Measurements from ENCODE around the gene PLXNA2.

PLXNA2 gene

DNA sequence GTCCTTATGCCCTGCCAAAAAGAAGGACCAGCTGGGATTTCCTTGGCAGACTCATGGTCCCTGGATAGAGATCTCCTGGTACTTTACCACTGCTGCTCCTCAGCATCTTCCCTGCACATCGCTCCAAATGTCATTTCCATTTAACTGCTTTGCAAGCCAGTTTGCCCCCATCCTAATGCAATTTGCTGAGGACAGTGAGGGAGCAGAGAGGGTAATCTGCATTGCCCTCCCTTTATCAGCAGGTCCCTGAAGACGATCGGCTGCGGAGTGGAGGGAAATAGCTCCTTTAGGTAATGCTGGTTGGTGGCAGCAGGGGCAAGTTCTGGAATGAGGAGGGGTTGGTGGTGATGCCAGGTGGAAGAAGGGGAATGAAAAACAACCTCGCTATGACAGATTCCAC is 2.7 kb downstream of the PLXNA2 start:
- DNase-seq (ENCODE audit: low read depth in 1 of 2, low spot score in 1 of 2), result no peak

DNA sequence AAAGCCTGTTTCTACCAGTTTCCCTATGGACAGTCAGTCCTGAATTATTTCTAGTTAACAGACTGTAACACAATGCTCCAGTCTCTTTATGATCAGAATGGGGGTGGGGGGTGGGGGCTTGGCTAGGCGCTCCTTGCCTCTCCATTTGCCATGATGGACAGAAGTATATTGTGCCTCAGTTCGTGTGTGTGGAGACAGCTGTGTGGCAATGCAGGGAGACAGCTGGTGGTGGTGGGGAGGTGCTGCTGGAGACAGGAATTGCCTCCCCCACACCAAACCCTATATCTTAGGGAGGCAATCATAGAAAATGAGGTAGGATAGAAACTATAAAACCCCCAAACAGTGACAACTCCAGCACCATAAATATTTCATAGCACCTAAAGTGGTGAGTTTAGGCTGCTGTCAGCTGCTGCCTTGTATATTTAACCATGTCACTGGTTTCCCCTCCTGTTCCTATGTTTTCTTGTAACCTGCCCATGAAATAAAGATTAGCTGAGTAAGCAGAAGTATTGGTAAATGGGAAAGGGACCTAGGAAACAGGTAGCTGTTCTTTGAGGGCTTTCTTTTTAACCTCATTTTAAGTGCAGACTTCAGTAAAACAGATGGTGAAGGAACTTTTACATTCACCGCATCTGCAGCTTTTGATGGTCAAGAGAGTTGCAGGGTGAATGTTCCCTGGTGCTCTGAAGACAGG is 3.4 kb downstream of the PLXNA2 start:
- DNase-seq (ENCODE audit: low read depth in 1 of 2, low spot score in 1 of 2), result no peak

DNA sequence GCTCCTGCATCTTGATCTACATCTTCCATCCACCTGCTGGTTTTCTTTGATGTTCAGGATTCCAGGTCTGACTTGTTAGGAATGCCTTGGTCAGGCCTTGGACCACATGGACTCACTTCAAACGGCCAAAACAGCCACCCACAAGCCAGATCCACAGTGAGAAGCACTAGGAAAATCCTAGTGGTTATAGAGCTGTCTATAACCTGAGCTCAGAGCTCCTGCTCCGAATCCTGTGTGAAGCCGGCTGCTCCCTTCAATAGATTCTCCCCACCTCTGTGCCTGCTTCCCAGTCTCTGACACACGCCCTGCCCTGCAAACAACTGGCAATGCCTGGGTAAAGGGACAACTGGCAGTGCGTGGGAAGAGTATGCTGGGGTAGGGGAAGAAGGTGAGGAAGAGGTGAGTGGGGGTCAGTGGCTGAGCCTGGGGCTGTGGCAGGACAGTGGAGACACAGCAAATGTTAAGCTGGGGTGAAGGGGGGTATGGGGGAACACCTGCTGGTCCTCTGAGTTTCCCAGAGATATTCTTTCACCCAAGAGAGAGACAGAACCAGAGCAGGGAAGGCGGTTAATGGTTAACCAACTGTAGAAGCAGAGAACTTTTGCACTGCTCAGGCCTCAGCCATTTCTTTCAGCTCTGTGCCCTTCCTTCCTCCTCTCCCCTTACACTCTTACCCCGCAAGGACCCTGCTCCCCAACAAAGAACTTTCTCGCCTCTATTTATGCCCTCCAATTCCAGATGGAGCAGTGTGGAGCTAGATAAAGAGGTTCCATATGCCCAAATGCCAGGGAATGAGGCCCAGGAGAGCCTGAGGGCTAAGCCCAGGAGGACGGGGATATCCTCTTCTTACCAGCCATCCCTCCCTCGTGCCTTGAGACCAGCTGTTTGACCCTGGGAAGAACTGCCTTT is 4.5 kb downstream of the PLXNA2 start:
- DNase-seq (ENCODE audit: low read depth in 1 of 2, low spot score in 1 of 2), result no peak

DNA sequence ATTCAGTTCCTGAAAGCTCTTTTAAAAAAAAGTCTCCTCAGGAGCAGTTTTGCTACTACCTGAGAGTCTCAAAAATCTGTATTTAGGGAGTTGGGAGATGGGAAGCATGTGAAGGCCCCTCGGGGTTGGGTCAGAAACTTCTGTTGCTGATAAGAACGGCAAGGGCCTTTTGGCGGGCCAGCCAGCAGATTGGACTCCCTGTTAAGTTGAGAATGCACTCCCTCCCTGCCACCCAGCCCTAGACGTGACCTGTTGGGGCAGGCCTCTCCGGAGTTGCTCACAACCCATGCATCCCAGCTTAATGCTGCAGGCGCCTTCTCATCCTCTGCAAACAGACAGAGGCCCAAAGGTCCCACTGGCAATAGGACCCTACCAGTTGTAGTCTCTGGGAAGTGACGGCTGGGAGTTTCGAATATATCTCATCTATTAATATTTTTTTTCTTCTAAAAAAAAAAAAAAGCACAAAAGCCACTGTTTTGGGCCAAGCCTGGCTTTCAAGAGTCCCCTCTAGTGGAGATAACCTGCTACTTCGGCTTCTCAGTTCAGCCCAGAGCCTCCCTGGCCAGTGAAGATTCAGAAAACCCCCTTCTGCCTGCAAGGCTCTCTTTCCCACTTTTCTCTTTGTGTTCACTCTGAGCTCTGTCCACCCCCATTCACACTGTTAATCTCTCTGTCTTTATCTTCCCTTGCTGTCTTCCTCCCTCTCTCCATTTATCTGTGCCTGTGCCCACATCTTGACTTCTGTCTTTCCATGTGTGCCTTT is 5.3 kb downstream of the PLXNA2 start:
- no peak for DNase-seq (ENCODE audit: low read depth in 1 of 2, low spot score in 1 of 2)

DNA sequence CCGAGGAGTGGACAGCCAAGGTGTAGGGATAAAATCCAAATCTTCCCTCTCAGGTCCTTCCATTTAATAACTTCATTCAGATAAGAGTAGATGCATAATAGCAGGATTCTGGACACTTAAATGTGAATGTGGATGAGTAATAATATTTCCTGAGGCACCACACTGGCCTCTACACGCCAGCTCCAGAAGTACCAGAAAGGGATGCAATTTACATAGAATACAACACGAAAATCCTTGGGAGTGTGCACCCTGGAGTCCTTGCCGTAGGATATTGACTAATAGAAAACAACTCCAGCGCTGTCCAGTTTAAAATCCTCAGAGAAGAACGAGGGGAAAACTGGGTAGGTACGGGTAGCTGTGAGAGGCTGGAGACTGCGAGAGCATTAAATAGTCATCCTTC is 6.9 kb downstream of the PLXNA2 start:
- DNase-seq (ENCODE audit: low read depth in 1 of 2, low spot score in 1 of 2), result no peak

DNA sequence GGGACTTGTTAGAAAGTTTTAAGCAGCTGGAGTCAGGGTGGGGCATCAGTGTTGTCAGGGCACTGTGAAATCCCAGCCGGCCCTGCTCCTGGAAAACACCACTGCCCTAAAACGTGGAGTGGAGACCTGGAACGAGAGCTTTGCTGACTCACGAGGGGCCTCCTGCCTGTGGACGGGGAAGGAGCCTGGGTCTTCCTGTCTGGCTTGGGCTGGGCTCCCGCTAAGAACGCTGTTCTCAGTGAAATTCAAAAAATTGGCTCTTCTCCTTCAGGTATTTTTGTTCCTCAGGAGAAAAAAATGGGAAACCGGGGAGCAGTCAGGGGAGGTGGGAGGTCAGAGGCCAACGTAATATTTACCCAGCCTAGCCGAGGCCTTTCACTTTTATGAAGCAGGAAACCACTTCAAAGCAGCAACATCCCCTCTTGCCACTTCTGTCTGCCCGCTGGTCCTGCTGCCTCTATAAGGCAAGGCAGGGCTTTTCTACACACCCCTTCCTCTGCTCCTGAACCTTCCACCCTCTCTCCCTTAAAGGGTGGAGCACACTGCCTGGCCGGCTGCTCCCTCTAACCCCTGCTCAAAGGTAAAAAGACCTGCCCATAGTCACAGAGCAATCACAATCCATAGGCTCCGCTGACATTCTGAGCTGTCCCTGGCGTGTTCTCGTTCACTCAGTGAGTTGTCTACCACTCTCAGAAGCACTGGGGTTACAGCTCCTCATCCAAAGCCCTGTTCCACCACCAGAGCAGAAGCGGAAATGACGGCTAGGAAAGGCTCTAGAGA is 8.0 kb downstream of the PLXNA2 start:
- DNase-seq (ENCODE audit: low read depth in 1 of 2, low spot score in 1 of 2), result no peak

DNA sequence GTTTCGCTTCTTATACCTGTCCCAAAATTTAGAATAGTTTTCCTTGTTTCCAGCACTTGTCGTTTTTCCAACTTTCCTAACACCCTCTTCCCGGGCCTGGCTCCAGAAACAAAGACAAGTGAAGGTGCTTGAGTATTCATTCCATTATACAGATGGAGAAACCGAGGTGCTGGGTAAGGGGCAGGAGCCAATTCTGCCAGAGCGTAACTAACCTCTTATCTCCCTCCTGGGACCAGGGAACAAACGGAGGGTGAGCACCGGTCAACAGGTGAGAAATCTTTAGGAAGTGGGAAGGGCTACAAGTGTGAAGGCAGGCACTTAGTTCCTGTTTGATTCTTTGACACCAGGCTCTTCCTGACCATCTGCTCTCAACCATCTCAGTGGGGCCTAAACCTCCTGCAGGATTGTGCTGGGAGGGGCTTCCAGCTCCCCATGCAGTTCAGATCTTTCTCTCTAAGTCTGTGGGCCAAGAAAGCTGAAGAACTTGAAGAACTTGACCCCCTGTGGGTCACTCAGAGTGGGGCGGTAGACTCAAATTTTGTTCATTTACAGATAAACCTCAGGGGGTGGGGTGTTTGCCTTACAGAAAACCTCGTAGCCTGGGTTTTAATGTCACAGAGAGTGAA is 8.7 kb downstream of the PLXNA2 start:
- DNase-seq (ENCODE audit: low read depth in 1 of 2, low spot score in 1 of 2), result no peak

DNA sequence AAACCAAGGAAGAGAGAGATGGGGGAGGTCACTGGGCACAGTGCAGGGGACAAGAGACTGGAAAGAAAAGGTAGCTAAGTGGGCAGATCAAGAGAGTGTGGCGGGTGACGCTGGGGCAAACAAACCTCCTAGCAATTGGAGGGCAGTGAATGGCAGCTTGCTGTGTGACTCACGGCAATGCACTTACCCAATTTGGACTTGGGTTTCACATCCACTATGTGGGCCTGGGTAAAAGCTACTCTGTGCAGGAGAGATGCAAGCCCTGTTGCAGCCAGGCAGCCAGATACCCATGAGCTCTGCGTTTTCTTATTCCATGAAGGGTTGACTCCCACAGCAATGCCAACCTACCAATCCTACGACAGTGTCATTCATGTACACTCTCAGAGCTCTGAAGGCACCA is 9.5 kb downstream of the PLXNA2 start:
- DNase-seq (ENCODE audit: low read depth in 1 of 2, low spot score in 1 of 2), result no peak

DNA sequence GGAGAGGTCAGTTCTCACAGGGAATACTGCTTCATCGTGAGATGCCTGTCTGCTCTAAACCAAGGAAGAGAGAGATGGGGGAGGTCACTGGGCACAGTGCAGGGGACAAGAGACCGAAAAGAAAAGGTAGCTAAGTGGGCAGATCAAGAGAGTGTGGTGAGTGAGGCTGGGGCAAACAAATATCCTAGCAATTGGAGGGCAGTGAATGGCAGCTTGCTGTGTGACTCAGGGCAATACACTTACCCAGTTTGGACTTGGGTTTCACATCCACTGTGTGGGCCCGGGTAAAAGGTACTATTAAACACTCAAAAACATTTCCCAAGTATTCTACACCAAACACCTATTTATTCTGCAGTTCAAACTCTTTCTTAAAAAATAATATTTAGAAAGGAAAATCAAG is 10.2 kb downstream of the PLXNA2 start:
- DNase-seq (ENCODE audit: low read depth in 1 of 2, low spot score in 1 of 2), result no peak

DNA sequence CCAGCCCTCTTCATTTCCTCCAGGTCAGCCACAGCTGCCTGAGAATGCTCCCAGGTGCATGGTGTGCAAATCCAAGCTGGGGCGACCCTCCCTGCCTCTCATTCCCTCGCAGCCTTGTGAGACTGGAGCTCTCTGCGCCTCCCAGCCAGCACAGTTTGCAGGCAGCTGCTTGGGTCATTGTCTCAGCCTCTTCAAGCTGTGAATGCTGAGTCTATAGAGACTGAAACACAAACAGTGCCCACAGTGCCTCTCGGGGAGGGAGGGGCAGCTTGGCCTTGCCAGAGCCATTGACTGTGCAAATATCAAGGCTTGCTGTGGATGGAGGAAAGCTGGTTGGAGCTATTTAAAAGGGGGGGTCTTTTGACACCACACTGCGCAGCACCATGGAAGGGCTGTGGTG is 10.6 kb downstream of the PLXNA2 start:
- DNase-seq (ENCODE audit: low read depth in 1 of 2, low spot score in 1 of 2), result no peak

DNA sequence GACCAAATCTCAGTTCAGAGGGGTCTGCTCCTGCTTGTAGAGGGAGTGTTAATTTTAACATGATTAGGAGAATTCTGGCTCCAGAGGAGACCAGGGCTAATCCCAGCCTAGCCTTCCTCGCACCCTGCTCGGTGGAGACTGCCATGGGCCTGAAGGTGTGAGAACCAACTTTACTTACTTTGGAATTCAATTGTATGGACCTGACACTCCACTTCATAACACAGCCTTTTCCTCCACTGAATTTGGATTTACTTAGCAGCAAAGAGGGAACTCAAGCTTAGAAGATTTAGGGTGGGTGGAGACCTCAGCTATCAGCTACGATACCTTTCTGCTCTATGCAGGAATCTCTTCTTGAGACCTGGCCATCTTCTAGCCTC is 11.5 kb downstream of the PLXNA2 start:
- DNase-seq (ENCODE audit: low read depth in 1 of 2, low spot score in 1 of 2), result no peak

DNA sequence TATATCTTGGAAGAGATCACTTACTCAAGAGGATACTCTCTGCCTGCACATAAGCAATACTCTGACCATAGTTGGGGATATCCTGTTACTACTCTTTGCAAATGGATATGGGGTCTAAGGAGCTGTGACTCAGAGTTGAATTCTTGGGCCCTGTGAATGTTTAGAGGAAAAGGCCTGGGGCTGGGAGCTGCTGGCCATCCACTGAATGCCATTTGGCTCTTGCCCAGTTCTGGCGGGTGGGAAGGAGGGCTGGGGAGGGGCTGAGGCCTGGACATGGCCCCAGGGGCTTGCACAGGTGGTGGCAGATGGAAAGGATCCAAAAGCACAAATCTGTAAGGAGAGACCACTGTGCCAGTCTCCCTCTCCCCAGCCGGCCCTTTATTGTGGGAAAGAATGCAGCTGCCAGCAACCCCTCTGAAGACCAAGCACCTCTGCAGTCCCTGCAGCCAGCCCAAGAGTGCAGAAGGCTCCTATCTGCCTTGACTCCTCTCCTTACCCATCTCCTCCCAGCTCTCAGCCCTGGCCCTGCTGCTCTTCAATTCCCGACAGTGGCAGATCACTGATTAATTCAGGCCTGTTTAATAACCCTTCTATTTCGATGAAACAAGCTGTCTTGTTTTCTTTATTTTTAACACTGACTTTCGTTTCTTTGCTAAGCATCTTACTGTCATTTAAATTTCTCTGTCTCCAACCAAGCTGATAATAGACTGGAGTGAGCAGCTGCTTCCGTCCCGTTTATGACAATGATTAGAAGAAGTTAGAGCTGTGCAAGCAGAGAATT is 12.1 kb downstream of the PLXNA2 start:
- DNase-seq (ENCODE audit: low read depth in 1 of 2, low spot score in 1 of 2), result no peak

DNA sequence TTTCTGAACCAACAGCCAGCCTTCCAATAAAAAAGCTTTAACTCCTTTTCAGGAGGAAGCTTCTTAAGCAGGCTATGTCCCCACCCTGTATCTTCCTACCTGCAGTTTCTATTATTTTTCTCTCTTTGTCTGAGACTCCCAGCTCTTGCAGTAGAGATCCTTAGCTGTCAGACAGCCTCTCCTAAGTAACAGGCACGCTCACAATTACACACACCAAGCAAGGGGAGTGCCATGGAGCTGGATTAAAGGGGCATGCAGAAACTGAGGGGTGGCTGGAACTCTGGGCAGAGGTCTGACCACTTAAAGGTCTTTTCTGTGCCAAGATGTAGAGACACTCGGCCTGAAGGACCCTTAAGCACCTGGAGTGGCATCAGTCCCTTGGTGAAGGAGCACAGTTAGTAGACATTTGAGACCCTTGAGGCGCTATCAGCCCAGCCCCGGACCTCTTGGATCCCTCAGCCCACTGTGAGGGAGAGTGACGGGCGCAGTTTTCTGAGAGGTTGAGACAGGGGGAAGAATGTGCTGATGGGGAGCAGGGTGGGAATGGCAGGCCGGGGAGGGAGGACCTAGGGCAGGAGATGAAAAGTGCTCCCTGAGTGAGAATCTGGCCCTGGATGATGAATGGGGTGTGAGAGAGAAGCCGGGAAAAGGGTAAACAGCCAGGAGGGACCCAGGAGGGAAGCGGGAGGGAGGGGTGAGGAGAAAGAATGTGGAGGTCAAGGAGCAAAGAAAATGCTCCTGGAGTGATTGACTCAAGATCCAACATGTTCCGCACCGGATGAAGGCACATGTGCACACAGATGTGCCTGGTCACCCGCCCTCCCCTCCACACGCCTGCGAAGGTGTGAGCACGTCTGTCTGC is 13.3 kb downstream of the PLXNA2 start:
- no peak for DNase-seq (ENCODE audit: low read depth in 1 of 2, low spot score in 1 of 2)

DNA sequence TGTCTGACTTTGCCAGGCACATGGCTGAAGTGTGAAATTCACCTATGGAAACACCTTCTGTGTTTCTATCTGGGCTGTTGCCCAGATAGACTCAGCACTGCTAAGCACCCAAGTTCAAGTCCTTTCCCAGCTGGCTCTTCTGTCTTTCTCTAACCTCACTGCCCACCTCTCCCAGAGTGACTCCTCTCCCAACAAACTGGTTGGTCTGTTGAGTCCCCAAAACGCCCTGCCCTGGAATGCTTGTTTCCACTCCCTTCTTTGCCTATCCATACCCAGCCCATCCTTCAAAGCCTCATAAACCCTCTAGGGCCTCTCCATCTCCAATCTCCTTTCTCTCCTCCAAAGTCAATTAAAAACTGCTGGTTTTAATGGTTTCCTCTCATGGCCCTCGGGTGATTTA is 15.6 kb downstream of the PLXNA2 start:
- no peak for DNase-seq (ENCODE audit: low read depth in 1 of 2, low spot score in 1 of 2)

DNA sequence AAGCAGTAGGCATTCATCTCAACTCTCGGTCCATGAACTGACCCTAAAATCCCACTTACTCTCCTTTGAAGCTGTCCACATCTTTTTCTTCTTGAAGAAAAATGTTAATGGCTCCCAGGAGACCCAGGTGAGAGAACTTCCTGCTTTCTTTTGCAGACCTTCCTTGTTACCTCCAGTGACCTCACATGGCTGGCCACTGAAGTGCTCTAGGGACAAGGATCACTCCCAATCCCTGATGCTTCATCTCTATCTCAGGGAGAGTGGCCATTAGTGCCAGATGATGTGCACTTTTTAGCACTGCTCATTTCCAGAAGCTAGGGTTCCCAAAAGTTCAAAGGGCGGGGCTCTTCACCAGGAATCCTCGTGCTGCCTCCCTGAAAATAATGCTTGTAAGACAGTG is 16.2 kb downstream of the PLXNA2 start:
- no peak for DNase-seq (ENCODE audit: low read depth in 1 of 2, low spot score in 1 of 2)

DNA sequence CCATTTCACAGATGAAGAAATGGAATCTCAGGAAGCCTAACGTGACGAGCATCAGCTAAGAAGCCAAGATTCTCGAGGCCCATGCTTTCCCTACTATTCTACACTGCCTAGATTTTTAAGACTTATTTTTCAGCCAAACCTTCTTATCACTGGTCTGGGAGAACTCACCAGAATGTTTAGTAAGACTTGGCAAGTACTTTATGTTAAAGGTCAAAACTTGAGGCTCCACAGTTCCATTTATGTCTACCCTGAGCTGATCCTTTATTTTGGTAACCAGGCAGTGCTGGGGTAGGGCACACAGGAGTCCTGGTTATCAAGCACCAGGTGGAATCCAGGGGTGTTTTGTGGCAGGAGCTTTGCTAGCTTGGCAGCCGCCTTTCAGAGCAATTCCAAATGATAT is 16.8 kb downstream of the PLXNA2 start:
- DNase-seq (ENCODE audit: low read depth in 1 of 2, low spot score in 1 of 2), result no peak

DNA sequence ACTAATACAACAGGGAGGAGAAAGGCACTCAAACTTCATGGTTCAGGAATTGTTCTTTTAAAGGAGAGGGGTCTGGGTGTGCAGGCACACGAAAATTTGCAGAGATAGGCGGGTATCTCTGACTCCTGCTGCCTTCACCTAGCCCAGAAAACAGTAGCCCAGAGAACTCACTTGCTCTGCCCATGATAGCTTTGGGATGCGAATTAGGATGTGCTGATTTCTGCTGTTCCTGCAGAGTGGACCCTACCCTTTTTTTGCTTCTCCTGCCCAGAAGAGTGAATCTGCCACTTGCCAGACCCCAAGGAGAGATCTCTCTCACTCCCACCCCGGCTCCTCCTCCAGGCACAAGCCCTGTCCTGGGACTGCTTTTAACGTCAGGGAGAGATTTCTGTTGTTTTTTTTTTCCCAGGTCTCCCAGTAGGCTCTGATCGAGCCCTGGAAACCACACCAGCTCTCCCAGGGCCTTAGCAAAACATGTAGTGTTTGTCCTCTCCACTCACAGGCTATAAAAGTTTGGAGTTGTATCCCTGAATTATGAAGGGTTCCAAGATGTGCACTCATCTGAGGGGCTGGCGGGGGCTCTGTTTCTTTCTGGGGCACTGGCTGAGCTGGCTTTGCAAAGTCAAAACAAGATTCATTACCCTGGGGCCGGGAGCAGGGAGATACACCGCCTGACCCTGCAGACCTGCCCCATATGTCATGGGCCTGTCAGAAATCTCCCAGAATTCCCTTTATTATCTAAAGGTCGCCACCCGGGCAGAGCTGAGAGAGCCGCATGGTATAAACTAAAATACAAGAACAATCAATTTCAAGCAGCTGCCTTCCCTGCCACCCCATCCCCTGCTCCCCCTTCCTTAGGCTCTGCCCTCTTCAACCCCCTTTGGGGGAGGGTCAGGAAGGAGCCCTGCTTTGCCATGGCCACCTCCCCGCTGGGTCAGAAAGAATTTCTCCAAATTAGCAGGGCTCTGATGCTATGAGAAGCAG is 17.9 kb downstream of the PLXNA2 start:
- no peak for DNase-seq (ENCODE audit: low read depth in 1 of 2, low spot score in 1 of 2)

DNA sequence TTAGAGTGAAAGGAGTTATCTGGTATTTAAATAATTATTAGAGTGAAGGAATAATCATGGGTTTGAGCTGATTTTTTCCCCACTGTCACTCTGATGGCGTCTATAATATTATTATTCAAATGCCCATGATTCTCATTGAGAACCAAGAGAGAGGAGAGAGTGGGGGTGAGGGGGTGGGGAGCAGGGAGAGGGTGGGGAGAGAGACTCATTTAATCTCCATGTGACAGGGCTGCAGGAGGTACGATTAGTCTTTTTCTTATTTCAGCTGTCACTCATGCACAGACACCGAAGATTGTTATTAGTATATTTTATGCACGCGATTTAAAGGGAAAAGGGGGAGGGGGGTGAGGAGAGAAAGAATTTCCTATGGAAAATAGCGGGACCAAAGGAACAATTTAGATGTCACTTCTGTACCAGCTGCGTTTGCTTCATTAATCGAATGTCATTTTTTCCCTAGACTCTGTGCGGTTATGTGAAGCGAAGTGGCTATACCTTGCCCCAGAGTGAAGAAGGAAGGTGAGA is 19.9 kb downstream of the PLXNA2 start:
- no peak for DNase-seq (ENCODE audit: low read depth in 1 of 2, low spot score in 1 of 2)
